ENCODE measurements around the gene TAF1D. TPM values are rescaled to one million over a fixed set of nuclear protein-coding genes. Genes with fewer than 3 reads are reported as not detected.
A peak's percentile ranks its signal among the peaks of the same experiment; 100 is the strongest.

TAF1D gene
- total RNA-seq (2021): 258 and 272 TPM in 2 replicates
- long read RNA-seq, transcript TAF1D-203 (6 exons, 2,082 nt): major isoform, 5 of 42 reads
- long read RNA-seq, transcript TAF1D-211 (2 exons, 538 nt): major isoform, 5 of 42 reads
- long read RNA-seq, partial matches to known transcripts: 7 of 42 reads
- long read RNA-seq, other reads (novel, unspliced or antisense): 25 of 42 reads

GRCh38 chr11:93741094-93741881, at the start of gene TAF1D, which contains the start of gene C11orf54:
TSS of gene TAF1D (minus strand) at chr11:93741495. CDS start at chr11:93739304, 2,191 bp downstream.
TSS of gene C11orf54 (plus strand) at chr11:93741672. CDS start at chr11:93747394, 5,722 bp downstream.
- Histone ChIP-seq H4K91ac (ENCODE audit: insufficient read length, low read depth, low read length) (no peak within 1 kb of the TSS), H2BK120ac (ENCODE audit: low read depth, low read length, poor library complexity, severe bottlenecking) (no peak within 1 kb of the TSS), H3K23me2 (ENCODE audit: insufficient read length, low read depth, low read length, poor library complexity, severe bottlenecking) (peaks cover 11% of the 10 kb centered on the region), H4K5ac (ENCODE audit: insufficient read length, low read depth, low read length) (peak within 1 kb of the TSS; percentile 54), H3K18ac (ENCODE audit: insufficient read length, low read depth, low read length) (peak within 1 kb of the TSS; percentile 93), H3K56ac (ENCODE audit: insufficient read length, low read depth, low read length) (peak within 1 kb of the TSS; percentile 26), H3K14ac (ENCODE audit: insufficient read depth, low read length) (peak within 1 kb of the TSS; percentile 97; the same call in 1 of the 2 replicates), H3K23ac (ENCODE audit: insufficient read length, low read depth, low read length) (no peak within 1 kb of the TSS), H3K4me1 (ENCODE audit: insufficient read depth, low read length) (no peaks in the 10 kb centered on the region), H4K8ac (replicated peaks; ENCODE audit: insufficient read length, low read depth, low read length) (no peak within 1 kb of the TSS), H3K4me2 (ENCODE audit: insufficient read depth, insufficient read length, low read length) (peak within 1 kb of the TSS; percentile 95), H2AK5ac (ENCODE audit: insufficient read length, low read length) (no peak within 1 kb of the TSS), H4K20me1 (ENCODE audit: control insufficient read depth, insufficient read depth, insufficient read length) (no peaks in the 10 kb centered on the region), H3K9me3 (ENCODE audit: control insufficient read depth, low read depth, low read length) (no peaks in the 10 kb centered on the region), H2AFZ (ENCODE audit: low read length) (peak within 1 kb of the TSS; percentile 80), H2BK5ac (ENCODE audit: insufficient read length, low read length) (no peak within 1 kb of the TSS), H3T11ph (ENCODE audit: low read length) (no peak within 1 kb of the TSS), H3K4ac (ENCODE audit: low read depth, low read length) (no peak within 1 kb of the TSS; the same call in 1 of the 2 replicates), H3K79me2 (ENCODE audit: insufficient read depth, low read length) (peaks cover 23% of the 10 kb centered on the region; the same call in 1 of the 2 replicates), H3K27ac (ENCODE audit: insufficient read length, low read depth, low read length) (peak within 1 kb of the TSS; percentile 59), H3K9ac (ENCODE audit: extremely low read depth, insufficient read length, low read length) (peak within 1 kb of the TSS; percentile 91), H2BK20ac (ENCODE audit: low read depth, low read length, poor library complexity, severe bottlenecking) (no peak within 1 kb of the TSS), H3K27me3 (ENCODE audit: insufficient read depth, low read length) (no peaks in the 10 kb centered on the region), H3K79me1 (ENCODE audit: insufficient read depth, low read depth, low read length, poor library complexity, severe bottlenecking) (no peaks in the 10 kb centered on the region), H2BK12ac (ENCODE audit: insufficient read length, low read depth, low read length) (no peak within 1 kb of the TSS), H2BK15ac (ENCODE audit: low read depth, low read length) (no peak within 1 kb of the TSS)
- Mint-ChIP-seq H3K4me1 (peaks cover 34 to 52% of the 10 kb centered on the region in 2 experiments), H3K27ac (peak within 1 kb of the TSS; percentile 99 to 100 (median 100)), H3K9me3 (no peaks in the 10 kb centered on the region; a peak in 1 of 5 replicates), H3K4me3 (peak within 1 kb of the TSS; percentile 100), H3K36me3 (ENCODE audit: insufficient read depth in 1 of 3, low read depth in 3 of 3) (peaks cover 48 to 60% (median 48%) of the 10 kb centered on the region in 3 experiments), H3K27me3 (ENCODE audit: low read depth) (peaks cover 2% of the 10 kb centered on the region; the same call in 1 of the 2 replicates)
- peak; percentile 96 for DNase-seq
- TF ChIP-seq, protein P1, sequence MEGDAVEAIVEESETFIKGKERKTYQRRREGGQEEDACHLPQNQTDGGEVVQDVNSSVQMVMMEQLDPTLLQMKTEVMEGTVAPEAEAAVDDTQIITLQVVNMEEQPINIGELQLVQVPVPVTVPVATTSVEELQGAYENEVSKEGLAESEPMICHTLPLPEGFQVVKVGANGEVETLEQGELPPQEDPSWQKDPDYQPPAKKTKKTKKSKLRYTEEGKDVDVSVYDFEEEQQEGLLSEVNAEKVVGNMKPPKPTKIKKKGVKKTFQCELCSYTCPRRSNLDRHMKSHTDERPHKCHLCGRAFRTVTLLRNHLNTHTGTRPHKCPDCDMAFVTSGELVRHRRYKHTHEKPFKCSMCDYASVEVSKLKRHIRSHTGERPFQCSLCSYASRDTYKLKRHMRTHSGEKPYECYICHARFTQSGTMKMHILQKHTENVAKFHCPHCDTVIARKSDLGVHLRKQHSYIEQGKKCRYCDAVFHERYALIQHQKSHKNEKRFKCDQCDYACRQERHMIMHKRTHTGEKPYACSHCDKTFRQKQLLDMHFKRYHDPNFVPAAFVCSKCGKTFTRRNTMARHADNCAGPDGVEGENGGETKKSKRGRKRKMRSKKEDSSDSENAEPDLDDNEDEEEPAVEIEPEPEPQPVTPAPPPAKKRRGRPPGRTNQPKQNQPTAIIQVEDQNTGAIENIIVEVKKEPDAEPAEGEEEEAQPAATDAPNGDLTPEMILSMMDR (conservative IDR thresholded peaks at IDR 0.05): no peak
- WGBS (ENCODE audit: extremely low coverage, insufficient read length, low lambda C conversion rate): no CpG with 5 or more reads among the region's 65 CpGs
